ENCODE results near the gene ANKHD1. TPM values are rescaled to one million over a fixed set of nuclear protein-coding genes. Genes with fewer than 3 reads are reported as not detected.

The ANKHD1 gene
- total and polyA plus RNA-seq, 9 of the 15 experiments (the other 6 are each of a cell fraction or from before 2014, with no cell fraction given), result 38.9 to 138 (median 78.7) TPM

- no peak for TF ChIP-seq RCOR1 (IDR thresholded peaks at IDR 0.05; ENCODE audit: borderline replicate concordance in 1 of 2, low read depth in 2 of 2, low read length in 2 of 2)
- no peak for TF ChIP-seq NONO (IDR thresholded peaks at IDR 0.05; ENCODE audit: low read depth in 2 of 2, low read length in 1 of 2)
- TF ChIP-seq, protein P1, sequence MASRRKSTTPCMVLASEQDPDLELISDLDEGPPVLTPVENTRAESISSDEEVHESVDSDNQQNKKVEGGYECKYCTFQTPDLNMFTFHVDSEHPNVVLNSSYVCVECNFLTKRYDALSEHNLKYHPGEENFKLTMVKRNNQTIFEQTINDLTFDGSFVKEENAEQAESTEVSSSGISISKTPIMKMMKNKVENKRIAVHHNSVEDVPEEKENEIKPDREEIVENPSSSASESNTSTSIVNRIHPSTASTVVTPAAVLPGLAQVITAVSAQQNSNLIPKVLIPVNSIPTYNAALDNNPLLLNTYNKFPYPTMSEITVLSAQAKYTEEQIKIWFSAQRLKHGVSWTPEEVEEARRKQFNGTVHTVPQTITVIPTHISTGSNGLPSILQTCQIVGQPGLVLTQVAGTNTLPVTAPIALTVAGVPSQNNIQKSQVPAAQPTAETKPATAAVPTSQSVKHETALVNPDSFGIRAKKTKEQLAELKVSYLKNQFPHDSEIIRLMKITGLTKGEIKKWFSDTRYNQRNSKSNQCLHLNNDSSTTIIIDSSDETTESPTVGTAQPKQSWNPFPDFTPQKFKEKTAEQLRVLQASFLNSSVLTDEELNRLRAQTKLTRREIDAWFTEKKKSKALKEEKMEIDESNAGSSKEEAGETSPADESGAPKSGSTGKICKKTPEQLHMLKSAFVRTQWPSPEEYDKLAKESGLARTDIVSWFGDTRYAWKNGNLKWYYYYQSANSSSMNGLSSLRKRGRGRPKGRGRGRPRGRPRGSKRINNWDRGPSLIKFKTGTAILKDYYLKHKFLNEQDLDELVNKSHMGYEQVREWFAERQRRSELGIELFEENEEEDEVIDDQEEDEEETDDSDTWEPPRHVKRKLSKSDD (conservative IDR thresholded peaks at IDR 0.05; ENCODE audit: low read length), result no peak
- no peak for TF ChIP-seq FOSL1 (tag; conservative IDR thresholded peaks at IDR 0.05)
- no peak for TF ChIP-seq POLR2AphosphoS2 (IDR thresholded peaks at IDR 0.05; ENCODE audit: low read length)
- TF ChIP-seq, protein P2, sequence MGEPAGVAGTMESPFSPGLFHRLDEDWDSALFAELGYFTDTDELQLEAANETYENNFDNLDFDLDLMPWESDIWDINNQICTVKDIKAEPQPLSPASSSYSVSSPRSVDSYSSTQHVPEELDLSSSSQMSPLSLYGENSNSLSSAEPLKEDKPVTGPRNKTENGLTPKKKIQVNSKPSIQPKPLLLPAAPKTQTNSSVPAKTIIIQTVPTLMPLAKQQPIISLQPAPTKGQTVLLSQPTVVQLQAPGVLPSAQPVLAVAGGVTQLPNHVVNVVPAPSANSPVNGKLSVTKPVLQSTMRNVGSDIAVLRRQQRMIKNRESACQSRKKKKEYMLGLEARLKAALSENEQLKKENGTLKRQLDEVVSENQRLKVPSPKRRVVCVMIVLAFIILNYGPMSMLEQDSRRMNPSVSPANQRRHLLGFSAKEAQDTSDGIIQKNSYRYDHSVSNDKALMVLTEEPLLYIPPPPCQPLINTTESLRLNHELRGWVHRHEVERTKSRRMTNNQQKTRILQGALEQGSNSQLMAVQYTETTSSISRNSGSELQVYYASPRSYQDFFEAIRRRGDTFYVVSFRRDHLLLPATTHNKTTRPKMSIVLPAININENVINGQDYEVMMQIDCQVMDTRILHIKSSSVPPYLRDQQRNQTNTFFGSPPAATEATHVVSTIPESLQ (CRISPR knock-in tag; IDR thresholded peaks at IDR 0.05), result no peak
- TF ChIP-seq GATAD2B (IDR thresholded peaks at IDR 0.05; ENCODE audit: borderline replicate concordance), result no peak
- no peak for TF ChIP-seq PPARD (CRISPR knock-in tag; IDR thresholded peaks at IDR 0.05)
- TF ChIP-seq, protein P3, sequence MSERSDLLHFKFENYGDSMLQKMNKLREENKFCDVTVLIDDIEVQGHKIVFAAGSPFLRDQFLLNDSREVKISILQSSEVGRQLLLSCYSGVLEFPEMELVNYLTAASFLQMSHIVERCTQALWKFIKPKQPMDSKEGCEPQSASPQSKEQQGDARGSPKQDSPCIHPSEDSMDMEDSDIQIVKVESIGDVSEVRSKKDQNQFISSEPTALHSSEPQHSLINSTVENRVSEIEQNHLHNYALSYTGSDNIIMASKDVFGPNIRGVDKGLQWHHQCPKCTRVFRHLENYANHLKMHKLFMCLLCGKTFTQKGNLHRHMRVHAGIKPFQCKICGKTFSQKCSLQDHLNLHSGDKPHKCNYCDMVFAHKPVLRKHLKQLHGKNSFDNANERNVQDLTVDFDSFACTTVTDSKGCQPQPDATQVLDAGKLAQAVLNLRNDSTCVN (CRISPR knock-in tag; IDR thresholded peaks at IDR 0.05), result no peak
- TF ChIP-seq CGGBP1 (CRISPR knock-in tag; IDR thresholded peaks at IDR 0.05), result no peak
- no peak for TF ChIP-seq TCFL5 (CRISPR knock-in tag; conservative IDR thresholded peaks at IDR 0.05)
- no peak for TF ChIP-seq SREBF2 (CRISPR knock-in tag; IDR thresholded peaks at IDR 0.05)
These were observed 34.9 kb upstream of the ANKHD1 start (continued) for GRCh38 chr5:140366589-140367255.
